Measurements from ENCODE around the gene OVOL1.

- TF ChIP-seq EZH2phosphoT487 (IDR thresholded peaks at IDR 0.05; ENCODE audit: low read depth) (no peak), CTCF (IDR thresholded peaks at IDR 0.05; ENCODE audit: low read depth, low read length) (no peak)
Observed at GRCh38 chr11:65842144-65842543, 55.3 kb downstream of the OVOL1 start.
